K562 (cell line): ENCODE data around the gene EXOSC9. TPM values are rescaled to one million over a fixed set of nuclear protein-coding genes. Genes with fewer than 3 reads are reported as not detected.

Experiments
- ADNP ChIP-seq: fragments of 200-800 bp; sonication (Bioruptor generic); IDR thresholded peaks from 2 replicates; pipeline ENCODE4 v1.6.1; 2016; ENCODE audit warnings: missing genetic modification characterization, missing compliant biosample characterization
- REST ChIP-seq, 2 experiments: fragments of 450-650 bp; formaldehyde crosslinking in 1 of 2; IDR thresholded peaks; 2 replicates each; pipeline versions ENCODE4 v1.4.0 to v1.6.1; 2014 to 2020; ENCODE audit warnings: mild to moderate bottlenecking in 2 of 2, borderline replicate concordance in 1 of 2, low read depth in 1 of 2
- SIX5 ChIP-seq, 2 experiments: IDR thresholded peaks; 2 replicates each; pipeline ENCODE4 v1.6.1; 2011; ENCODE audit warnings: low read length in 2 of 2, borderline replicate concordance in 1 of 2, low read depth in 1 of 2, mild to moderate bottlenecking in 1 of 2, moderate library complexity in 1 of 2; ENCODE audit not compliant: insufficient read depth in 1 of 2
- ZNF518B ChIP-seq: fragments of 250-450 bp; sonication (Bioruptor Pico); IDR thresholded peaks from 2 replicates; pipeline ENCODE4 v1.5.0; 2021; ENCODE audit warnings: mild to moderate bottlenecking, moderate library complexity
- polyA plus RNA-seq, 8 experiments: library from polyadenylated mRNA; depleted of rRNA in 4 of 8; stranded (reverse) in 5 of 8; unstranded in 3 of 8; fragments of >200 nt; fragmentation: Nextera tagmentation in 2 of 8; fragmentation: Illumina TruSeq in 1 of 8; extraction: Ambion mirVana in 2 of 8; extraction: Trizol in 1 of 8; gene quantifications; 2 replicates each; pipeline versions ENCODE4 v1.2.1 to v1.2.3, GENCODE V29; 2011 to 2014; ENCODE audit warnings: inconsistent platforms in 1 of 8, missing spikeins in 1 of 8
- total RNA-seq, 7 experiments: library from RNA; depleted of rRNA in 6 of 7; stranded (reverse); fragments of >200 nt in 6 of 7; fragmentation: Illumina TruSeq in 2 of 7; extraction: Trizol in 2 of 7; gene quantifications; 2 replicates each; pipeline versions ENCODE4 v1.2.1 to v1.2.3, GENCODE V29; 2011 to 2021; ENCODE audit warnings: low replicate concordance in 1 of 7

Gene EXOSC9
- total and polyA plus RNA-seq, 9 of the 15 experiments (the other 6 are each of a cell fraction or from before 2014, with no cell fraction given) = 64.7 to 166 (median 115) TPM

GRCh38 chr4:121758925-121759568 lies 42.1 kb upstream of the EXOSC9 start (continued):
- TF ChIP-seq ZNF518B (CRISPR knock-in tag) = no peak
- TF ChIP-seq REST (IDR thresholded peaks at IDR 0.05; ENCODE audit: borderline replicate concordance) = no peak
- TF ChIP-seq REST (CRISPR knock-in tag; IDR thresholded peaks at IDR 0.05; ENCODE audit: low read depth) = no peak
- no peak for TF ChIP-seq SIX5 (IDR thresholded peaks at IDR 0.05; ENCODE audit: borderline replicate concordance in 1 of 2, insufficient read depth in 1 of 2, low read depth in 1 of 2, low read length in 2 of 2)
- TF ChIP-seq ADNP (tag) = no peak
